Measurements from ENCODE around the gene FN3KRP.

Gene FN3KRP

DNA sequence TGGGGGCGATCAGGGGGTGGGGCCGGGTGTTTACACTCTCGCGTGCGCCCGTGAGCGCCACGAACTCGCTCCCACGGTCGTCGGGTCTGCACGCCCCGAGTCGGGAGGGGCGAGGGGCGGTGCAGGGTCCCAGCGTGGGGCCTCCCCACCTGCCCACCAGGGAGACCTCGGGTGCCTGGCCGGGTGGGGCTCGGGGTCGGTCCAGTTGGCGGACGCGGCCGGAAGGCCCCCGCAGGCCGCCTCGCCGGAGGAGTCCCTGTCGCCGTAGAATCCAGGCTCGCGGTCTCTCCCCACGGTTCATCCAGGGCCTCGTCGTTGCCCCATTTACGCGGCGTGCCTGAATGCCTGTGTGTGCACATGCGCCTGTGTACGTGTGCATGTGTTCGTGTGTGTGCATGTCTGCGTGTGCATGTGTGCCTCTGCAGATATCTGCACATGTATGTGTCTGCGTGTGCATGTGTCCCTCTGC, 17.5 kb upstream of the FN3KRP start:
- H3K27ac ChIP-seq (ENCODE audit: low read length): no peak overlapping the region
- H3K4me3 ChIP-seq (ENCODE audit: low read length): peak overlapping the region; percentile 75
- H2AFZ ChIP-seq (ENCODE audit: low read depth, low read length): no peak overlapping the region
- H3K9me3 ChIP-seq (ENCODE audit: insufficient read depth, low read length): peaks cover 9% of the 10 kb centered on the region; the same call in 1 of the 2 replicates
- peaks cover 8% of the 10 kb centered on the region; the same call in 1 of the 2 replicates for H3K79me2 ChIP-seq (ENCODE audit: low read length)
- peaks cover 23% of the 10 kb centered on the region for H3K4me1 ChIP-seq (ENCODE audit: low read length)
- H3K36me3 ChIP-seq (replicated peaks; ENCODE audit: low read depth, low read length): peaks cover 9% of the 10 kb centered on the region
- no peaks in the 10 kb centered on the region for H3K27me3 ChIP-seq (ENCODE audit: low read depth, low read length)
- H3K4me2 ChIP-seq (ENCODE audit: low read length): peak overlapping the region; percentile 66
- no peak overlapping the region for H3K9ac ChIP-seq (ENCODE audit: low read length)
- no peak for TF ChIP-seq EZH2phosphoT487 (IDR thresholded peaks at IDR 0.05; ENCODE audit: low read depth)
- TF ChIP-seq, protein P1, sequence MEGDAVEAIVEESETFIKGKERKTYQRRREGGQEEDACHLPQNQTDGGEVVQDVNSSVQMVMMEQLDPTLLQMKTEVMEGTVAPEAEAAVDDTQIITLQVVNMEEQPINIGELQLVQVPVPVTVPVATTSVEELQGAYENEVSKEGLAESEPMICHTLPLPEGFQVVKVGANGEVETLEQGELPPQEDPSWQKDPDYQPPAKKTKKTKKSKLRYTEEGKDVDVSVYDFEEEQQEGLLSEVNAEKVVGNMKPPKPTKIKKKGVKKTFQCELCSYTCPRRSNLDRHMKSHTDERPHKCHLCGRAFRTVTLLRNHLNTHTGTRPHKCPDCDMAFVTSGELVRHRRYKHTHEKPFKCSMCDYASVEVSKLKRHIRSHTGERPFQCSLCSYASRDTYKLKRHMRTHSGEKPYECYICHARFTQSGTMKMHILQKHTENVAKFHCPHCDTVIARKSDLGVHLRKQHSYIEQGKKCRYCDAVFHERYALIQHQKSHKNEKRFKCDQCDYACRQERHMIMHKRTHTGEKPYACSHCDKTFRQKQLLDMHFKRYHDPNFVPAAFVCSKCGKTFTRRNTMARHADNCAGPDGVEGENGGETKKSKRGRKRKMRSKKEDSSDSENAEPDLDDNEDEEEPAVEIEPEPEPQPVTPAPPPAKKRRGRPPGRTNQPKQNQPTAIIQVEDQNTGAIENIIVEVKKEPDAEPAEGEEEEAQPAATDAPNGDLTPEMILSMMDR (IDR thresholded peaks at IDR 0.05; ENCODE audit: low read depth, low read length): no peak
- H4K20me1 ChIP-seq (ENCODE audit: insufficient read depth, low read length): no peaks in the 10 kb centered on the region

DNA sequence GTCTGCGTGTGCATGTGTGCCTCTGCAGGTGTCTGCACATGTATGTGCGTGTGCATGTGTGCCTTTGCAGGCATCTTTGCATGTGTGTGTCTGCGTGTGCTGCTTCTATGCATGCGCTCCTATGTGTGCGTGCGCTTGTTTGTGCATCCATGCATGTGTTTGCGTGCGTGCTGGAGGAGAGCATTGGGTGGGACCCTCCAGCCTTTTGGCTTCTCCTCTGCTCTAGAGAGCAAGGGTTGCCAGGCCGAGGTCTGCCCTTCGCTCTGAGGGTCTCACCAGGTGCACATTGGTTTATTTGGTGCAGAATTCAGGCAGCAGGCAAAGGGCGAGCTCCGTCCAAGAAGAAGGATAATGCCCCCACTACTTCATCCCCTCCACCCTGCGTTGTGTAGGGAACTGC, 17.0 kb upstream of the FN3KRP start:
- no peak overlapping the region for H3K9ac ChIP-seq (ENCODE audit: low read length)
- H3K4me3 ChIP-seq (ENCODE audit: low read length): no peak overlapping the region

DNA sequence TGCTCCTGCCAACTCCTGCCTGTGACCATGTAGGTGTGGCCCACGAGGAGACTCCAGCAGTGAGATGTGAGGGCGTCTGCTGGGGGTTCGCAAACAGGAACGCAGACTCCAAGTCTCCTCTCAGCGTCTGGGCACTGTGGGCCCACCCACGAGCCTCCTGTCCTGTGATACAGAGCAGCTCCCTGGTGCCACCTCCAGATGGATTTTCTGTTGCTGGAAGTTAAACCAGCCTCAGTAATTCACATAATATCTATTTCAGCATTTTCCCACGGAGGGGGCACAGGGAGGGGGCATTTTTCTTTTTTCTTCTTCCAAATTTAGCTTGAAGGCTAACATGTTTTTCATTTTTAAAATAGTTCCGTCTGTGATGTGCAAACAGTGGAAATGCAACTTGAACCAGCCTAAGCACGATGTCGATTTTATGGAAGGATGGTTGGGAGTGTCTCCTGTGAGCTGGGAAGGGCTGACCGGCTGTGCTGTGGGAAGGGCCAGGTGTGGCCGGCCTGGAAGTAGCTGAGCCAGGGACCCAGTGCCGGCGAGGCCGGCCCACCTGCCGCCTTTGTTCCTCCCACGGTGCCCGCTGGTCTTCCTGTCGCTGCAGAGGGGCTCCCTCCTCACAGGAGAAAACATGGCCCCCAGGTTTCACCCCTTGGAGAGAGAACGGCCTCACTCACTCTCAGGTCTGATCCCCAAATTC, 14.1 kb upstream of the FN3KRP start:
- Histone ChIP-seq H2AFZ (ENCODE audit: low read depth, low read length) (peak overlapping the region; percentile 44; the same call in 1 of the 2 replicates), H3K4me2 (ENCODE audit: low read length) (peak overlapping the region; percentile 91), H3K27ac (ENCODE audit: low read length) (0 out of 2 replicates have a peak overlapping the region, but pooled peaks have one; percentile 14)

More for the DNA sequence above, 17.0 kb upstream of the FN3KRP start:
- Histone ChIP-seq H3K4me1 (ENCODE audit: low read length) (peaks cover 27% of the 10 kb centered on the region), H3K36me3 (replicated peaks; ENCODE audit: low read depth, low read length) (peaks cover 8% of the 10 kb centered on the region), H2AFZ (ENCODE audit: low read depth, low read length) (no peak overlapping the region), H3K27ac (ENCODE audit: low read length) (no peak overlapping the region), H3K79me2 (ENCODE audit: low read length) (peaks cover 8% of the 10 kb centered on the region; the same call in 1 of the 2 replicates), H4K20me1 (ENCODE audit: insufficient read depth, low read length) (no peaks in the 10 kb centered on the region), H3K4me2 (ENCODE audit: low read length) (no peak overlapping the region), H3K27me3 (ENCODE audit: low read depth, low read length) (no peaks in the 10 kb centered on the region), H3K9me3 (ENCODE audit: insufficient read depth, low read length) (peaks cover 5% of the 10 kb centered on the region; the same call in 1 of the 2 replicates)
- TF ChIP-seq, protein P1 (IDR thresholded peaks at IDR 0.05; ENCODE audit: low read depth, low read length): no peak
- TF ChIP-seq EZH2phosphoT487 (IDR thresholded peaks at IDR 0.05; ENCODE audit: low read depth): no peak

More for the DNA sequence above, 14.1 kb upstream of the FN3KRP start:
- Histone ChIP-seq H3K9ac (ENCODE audit: low read length) (peak overlapping the region; percentile 64), H3K4me3 (ENCODE audit: low read length) (peak overlapping the region; percentile 73), H3K9me3 (ENCODE audit: insufficient read depth, low read length) (no peaks in the 10 kb centered on the region), H4K20me1 (ENCODE audit: insufficient read depth, low read length) (no peaks in the 10 kb centered on the region), H3K36me3 (replicated peaks; ENCODE audit: low read depth, low read length) (no peaks in the 10 kb centered on the region), H3K79me2 (ENCODE audit: low read length) (peaks cover 5% of the 10 kb centered on the region; the same call in 1 of the 2 replicates), H3K27me3 (ENCODE audit: low read depth, low read length) (no peaks in the 10 kb centered on the region), H3K4me1 (ENCODE audit: low read length) (peaks cover 29% of the 10 kb centered on the region)
- no peak for TF ChIP-seq EZH2phosphoT487 (IDR thresholded peaks at IDR 0.05; ENCODE audit: low read depth)
- TF ChIP-seq, protein P1 (IDR thresholded peaks at IDR 0.05; ENCODE audit: low read depth, low read length): no peak

All from OCI-LY3 (cell line).